Neutrophil (primary cell): Measurements from ENCODE around the gene PEX5L.

ENCODE experiments used
- H3K27ac ChIP-seq: fragments of 200-600 bp; sonication (generic); 2 replicates; pipeline ENCODE4 v1.5.1; 2016; ENCODE audit warnings: mild to moderate bottlenecking, moderate library complexity
- H3K27me3 ChIP-seq: fragments of 200-600 bp; sonication (generic); 2 replicates; pipeline ENCODE4 v1.6.0; 2016; ENCODE audit warnings: mild to moderate bottlenecking
- H3K36me3 ChIP-seq: fragments of 200-600 bp; sonication (generic); 2 replicates; pipeline ENCODE4 v1.5.1; 2017
- H3K4me1 ChIP-seq, 2 experiments: fragments of 200-600 bp in 1 of 2; sonication (generic) in 1 of 2; 1 replicate in 1 of 2; 2 replicates in 1 of 2; pipeline versions ENCODE4 v1.5.1 to v1.6.1; 2013 to 2016; ENCODE audit warnings: low read depth in 1 of 2, low read length in 1 of 2, mild to moderate bottlenecking in 1 of 2, moderate library complexity in 1 of 2; ENCODE audit not compliant: control insufficient read depth in 1 of 2, insufficient read depth in 1 of 2
- H3K4me3 ChIP-seq, 2 experiments: fragments of 200-600 bp in 1 of 2; sonication (generic) in 1 of 2; 1 replicate in 1 of 2; 2 replicates in 1 of 2; pipeline ENCODE4 v1.5.1; 2013 to 2016; ENCODE audit warnings: low read depth in 1 of 2, low read length in 1 of 2, mild to moderate bottlenecking in 1 of 2, moderate library complexity in 1 of 2
- H3K9me3 ChIP-seq: fragments of 200-600 bp; sonication (generic); 2 replicates; pipeline ENCODE4 v1.5.1; 2016
- CTCF ChIP-seq: fragments of 200-600 bp; sonication (generic); IDR thresholded peaks from 2 replicates; pipeline ENCODE4 v1.5.1; 2016; ENCODE audit warnings: antibody characterized with exemption

PEX5L gene

GRCh38 chr3:179865861-179866505 lies 170.8 kb downstream of the PEX5L start:
- Histone ChIP-seq H3K27me3 (no peaks in the 10 kb centered on the region), H3K9me3 (no peaks in the 10 kb centered on the region), H3K4me3 (no peak overlapping the region), H3K36me3 (no peaks in the 10 kb centered on the region), H3K27ac (no peak overlapping the region), H3K4me1 (no peaks in the 10 kb centered on the region)
- no peak for TF ChIP-seq CTCF

GRCh38 chr3:179861953-179862352 lies 174.8 kb downstream of the PEX5L start:
- TF ChIP-seq CTCF = no peak
- Histone ChIP-seq H3K9me3 (no peaks in the 10 kb centered on the region), H3K27me3 (no peaks in the 10 kb centered on the region), H3K4me1 (no peaks in the 10 kb centered on the region), H3K36me3 (no peaks in the 10 kb centered on the region), H3K4me3 (no peak overlapping the region), H3K27ac (no peak overlapping the region)

- Histone ChIP-seq H3K27me3 (no peaks in the 10 kb centered on the region), H3K4me3 (no peak overlapping the region), H3K4me1 (no peaks in the 10 kb centered on the region), H3K9me3 (no peaks in the 10 kb centered on the region), H3K36me3 (no peaks in the 10 kb centered on the region), H3K27ac (no peak overlapping the region)
- TF ChIP-seq CTCF = no peak
Observed at GRCh38 chr3:179861292-179861691, 175.4 kb downstream of the PEX5L start.

- Histone ChIP-seq H3K36me3 (no peaks in the 10 kb centered on the region), H3K27me3 (no peaks in the 10 kb centered on the region), H3K27ac (no peak overlapping the region), H3K9me3 (no peaks in the 10 kb centered on the region), H3K4me1 (no peaks in the 10 kb centered on the region), H3K4me3 (no peak overlapping the region)
- TF ChIP-seq CTCF = no peak
Observed at GRCh38 chr3:179860275-179861107, 176.2 kb downstream of the PEX5L start.

GRCh38 chr3:179853176-179853575 lies 183.6 kb downstream of the PEX5L start:
- no peak overlapping the region for H3K27ac ChIP-seq

More at GRCh38 chr3:179853176-179853575, 183.6 kb downstream of the PEX5L start:
- Histone ChIP-seq H3K9me3 (no peaks in the 10 kb centered on the region), H3K27me3 (no peaks in the 10 kb centered on the region), H3K4me3 (no peak overlapping the region), H3K4me1 (no peaks in the 10 kb centered on the region), H3K36me3 (no peaks in the 10 kb centered on the region)
- no peak for TF ChIP-seq CTCF
